ENCODE data around the gene UCKL1.

DNA sequence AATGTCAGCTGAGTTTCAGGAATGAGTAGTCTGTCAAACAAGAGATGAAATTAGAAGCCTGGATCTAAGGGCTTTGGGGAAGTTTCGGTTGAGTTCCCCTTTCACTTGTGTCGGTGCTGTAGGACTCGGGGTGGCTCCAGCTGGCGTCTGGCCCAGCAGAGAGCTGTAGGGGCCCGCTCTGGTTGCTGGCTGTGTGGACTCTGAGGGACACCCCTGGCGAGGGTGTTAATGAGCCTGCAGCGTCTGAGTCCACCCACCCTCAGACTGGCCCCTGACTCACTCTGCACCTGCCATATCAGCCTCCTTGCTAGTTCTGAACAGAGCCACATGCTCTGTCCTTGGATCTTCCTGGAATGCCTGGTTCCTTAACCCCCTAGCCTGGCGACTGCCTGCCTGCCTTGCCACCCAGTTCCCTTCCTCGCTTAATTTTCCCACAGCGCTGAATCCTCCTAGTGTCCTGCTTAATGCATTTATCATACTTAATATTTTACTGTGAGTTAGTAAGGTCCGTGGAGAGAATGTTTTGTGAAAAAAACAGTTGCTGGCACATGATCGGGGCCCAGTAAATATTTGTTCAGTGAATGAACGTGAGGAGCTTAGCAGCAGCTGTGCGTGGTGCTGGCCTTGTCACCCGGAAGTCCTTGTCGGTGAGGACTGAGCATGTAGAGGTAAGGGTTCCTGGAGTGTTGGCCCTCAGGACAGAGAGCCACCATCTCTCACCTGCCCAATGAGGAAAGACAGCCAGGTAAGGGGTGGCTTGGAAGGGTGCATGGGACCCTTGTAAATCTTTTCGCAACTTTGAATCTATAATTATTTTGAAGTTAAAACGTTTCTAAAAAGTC lies 59.7 kb downstream of the UCKL1 start:
- TF ChIP-seq, protein P1, sequence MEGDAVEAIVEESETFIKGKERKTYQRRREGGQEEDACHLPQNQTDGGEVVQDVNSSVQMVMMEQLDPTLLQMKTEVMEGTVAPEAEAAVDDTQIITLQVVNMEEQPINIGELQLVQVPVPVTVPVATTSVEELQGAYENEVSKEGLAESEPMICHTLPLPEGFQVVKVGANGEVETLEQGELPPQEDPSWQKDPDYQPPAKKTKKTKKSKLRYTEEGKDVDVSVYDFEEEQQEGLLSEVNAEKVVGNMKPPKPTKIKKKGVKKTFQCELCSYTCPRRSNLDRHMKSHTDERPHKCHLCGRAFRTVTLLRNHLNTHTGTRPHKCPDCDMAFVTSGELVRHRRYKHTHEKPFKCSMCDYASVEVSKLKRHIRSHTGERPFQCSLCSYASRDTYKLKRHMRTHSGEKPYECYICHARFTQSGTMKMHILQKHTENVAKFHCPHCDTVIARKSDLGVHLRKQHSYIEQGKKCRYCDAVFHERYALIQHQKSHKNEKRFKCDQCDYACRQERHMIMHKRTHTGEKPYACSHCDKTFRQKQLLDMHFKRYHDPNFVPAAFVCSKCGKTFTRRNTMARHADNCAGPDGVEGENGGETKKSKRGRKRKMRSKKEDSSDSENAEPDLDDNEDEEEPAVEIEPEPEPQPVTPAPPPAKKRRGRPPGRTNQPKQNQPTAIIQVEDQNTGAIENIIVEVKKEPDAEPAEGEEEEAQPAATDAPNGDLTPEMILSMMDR (conservative IDR thresholded peaks at IDR 0.05; ENCODE audit: low read length), result no peak
- TF ChIP-seq EZH2phosphoT487 (IDR thresholded peaks at IDR 0.05; ENCODE audit: borderline replicate concordance), result no peak
